Measurements from ENCODE around the gene RNASEH2B.

Gene RNASEH2B

GRCh38 chr13:50873467-50873866 lies 36.1 kb upstream of the RNASEH2B start:
- no peaks in the 10 kb centered on the region for H3K9me3 ChIP-seq (ENCODE audit: severe bottlenecking)
- H3K27me3 ChIP-seq (ENCODE audit: insufficient read depth, low read depth, severe bottlenecking): no peaks in the 10 kb centered on the region
- H3K4me3 ChIP-seq (ENCODE audit: low read depth, low read length): no peak overlapping the region
- H3K36me3 ChIP-seq: no peaks in the 10 kb centered on the region
- H3K27ac ChIP-seq: no peak overlapping the region
- TF ChIP-seq CTCF (IDR thresholded peaks at IDR 0.05; ENCODE audit: low read depth, low read length): no peak
- DNase-seq: no peak

GRCh38 chr13:50873991-50874390 lies 35.6 kb upstream of the RNASEH2B start:
- DNase-seq: no peak
- Histone ChIP-seq H3K36me3 (no peaks in the 10 kb centered on the region), H3K9me3 (ENCODE audit: severe bottlenecking) (no peaks in the 10 kb centered on the region)

GRCh38 chr13:50882816-50883435 lies 26.7 kb upstream of the RNASEH2B start:
- Histone ChIP-seq H3K27ac (no peak overlapping the region), H3K4me3 (ENCODE audit: low read depth, low read length) (no peak overlapping the region), H3K27me3 (ENCODE audit: insufficient read depth, low read depth, severe bottlenecking) (no peaks in the 10 kb centered on the region), H3K36me3 (no peaks in the 10 kb centered on the region), H3K9me3 (ENCODE audit: severe bottlenecking) (no peaks in the 10 kb centered on the region)
- DNase-seq: no peak
- TF ChIP-seq CTCF (IDR thresholded peaks at IDR 0.05; ENCODE audit: low read depth, low read length): no peak

More at GRCh38 chr13:50873991-50874390, 35.6 kb upstream of the RNASEH2B start:
- no peak overlapping the region for H3K4me3 ChIP-seq (ENCODE audit: low read depth, low read length)
- no peak overlapping the region for H3K27ac ChIP-seq
- no peak for TF ChIP-seq CTCF (IDR thresholded peaks at IDR 0.05; ENCODE audit: low read depth, low read length)
- no peaks in the 10 kb centered on the region for H3K27me3 ChIP-seq (ENCODE audit: insufficient read depth, low read depth, severe bottlenecking)

- H3K27me3 ChIP-seq (ENCODE audit: insufficient read depth, low read depth, severe bottlenecking): no peaks in the 10 kb centered on the region
- H3K4me3 ChIP-seq (ENCODE audit: low read depth, low read length): no peak overlapping the region
- no peak overlapping the region for H3K27ac ChIP-seq
- TF ChIP-seq CTCF (IDR thresholded peaks at IDR 0.05; ENCODE audit: low read depth, low read length): no peak
- DNase-seq: no peak
- no peaks in the 10 kb centered on the region for H3K9me3 ChIP-seq (ENCODE audit: severe bottlenecking)
- H3K36me3 ChIP-seq: no peaks in the 10 kb centered on the region
Observed at GRCh38 chr13:50883728-50884127, 25.9 kb upstream of the RNASEH2B start.

GRCh38 chr13:50884265-50884664 lies 25.3 kb upstream of the RNASEH2B start:
- Histone ChIP-seq H3K36me3 (no peaks in the 10 kb centered on the region), H3K27ac (no peak overlapping the region), H3K9me3 (ENCODE audit: severe bottlenecking) (no peaks in the 10 kb centered on the region), H3K4me3 (ENCODE audit: low read depth, low read length) (no peak overlapping the region), H3K27me3 (ENCODE audit: insufficient read depth, low read depth, severe bottlenecking) (no peaks in the 10 kb centered on the region)
- no peak for TF ChIP-seq CTCF (IDR thresholded peaks at IDR 0.05; ENCODE audit: low read depth, low read length)
- no peak for DNase-seq

GRCh38 chr13:50887151-50887550 lies 22.4 kb upstream of the RNASEH2B start:
- H3K4me3 ChIP-seq (ENCODE audit: low read depth, low read length): no peak overlapping the region
- H3K36me3 ChIP-seq: no peaks in the 10 kb centered on the region
- no peak overlapping the region for H3K27ac ChIP-seq
- no peak for DNase-seq
- no peaks in the 10 kb centered on the region for H3K27me3 ChIP-seq (ENCODE audit: insufficient read depth, low read depth, severe bottlenecking)
- no peak for TF ChIP-seq CTCF (IDR thresholded peaks at IDR 0.05; ENCODE audit: low read depth, low read length)
- H3K9me3 ChIP-seq (ENCODE audit: severe bottlenecking): no peaks in the 10 kb centered on the region

Data from WERI-Rb-1 (cell line).